NCI-H2227 treated with DMSO at 0.1 percent for 48 hours (cell line): Measurements from ENCODE around the gene TTLL5.

Experiments
- DNase-seq: peaks from one replicate; lab custom pipeline; 2025; lab: John Stamatoyannopoulos, UW

The TTLL5 gene

DNA sequence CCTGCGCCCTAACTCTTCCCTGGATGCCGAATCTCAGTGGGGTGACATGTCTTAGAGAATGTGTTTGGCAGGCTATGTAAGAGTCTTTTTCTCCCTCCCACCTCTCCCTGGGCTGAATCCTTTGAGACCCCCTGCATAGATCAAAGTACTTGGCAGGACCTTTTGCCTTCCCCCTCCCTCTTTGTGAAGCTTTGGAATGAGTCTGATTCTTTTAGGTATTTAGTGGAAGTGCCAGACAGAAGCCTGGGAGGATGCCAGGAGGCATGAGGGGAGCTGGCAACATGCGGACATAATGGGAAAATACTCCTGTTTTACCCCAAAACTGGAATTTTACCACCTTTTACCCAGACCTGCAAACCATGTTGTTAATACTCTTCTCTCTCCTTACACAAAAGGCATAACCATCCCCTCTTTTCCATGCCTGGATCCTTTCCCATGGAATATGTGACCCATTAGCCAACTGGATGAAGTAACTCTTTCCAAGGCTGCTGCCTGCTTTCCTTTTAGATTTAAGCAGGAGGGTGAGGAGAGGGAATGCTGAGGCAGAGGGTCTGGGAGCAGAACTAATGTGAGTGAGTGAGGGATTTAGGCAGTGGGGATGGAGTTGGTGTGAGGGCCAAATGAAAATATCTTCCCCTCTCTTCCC, 41.7 kb downstream of the TTLL5 start:
- DNase-seq, result no peak

DNA sequence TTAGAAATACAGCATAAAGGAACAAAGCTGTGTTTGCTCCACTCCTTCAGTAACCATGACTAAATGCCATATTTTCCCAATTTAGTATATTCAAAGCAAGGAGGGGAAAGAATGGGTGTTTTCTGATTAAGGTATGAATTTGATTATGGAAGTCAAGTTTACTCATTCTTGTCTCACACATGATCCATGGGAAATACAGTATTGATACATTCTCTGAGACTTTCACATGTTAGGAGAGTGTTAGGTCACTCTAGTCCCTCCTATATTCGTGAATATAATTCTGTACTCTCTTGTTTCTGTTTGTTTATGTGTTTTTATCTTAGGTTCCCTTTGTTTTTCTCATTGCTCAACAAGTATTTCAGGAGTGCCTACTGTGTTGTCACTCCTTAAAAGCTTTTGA, 42.4 kb downstream of the TTLL5 start:
- DNase-seq, result no peak

DNA sequence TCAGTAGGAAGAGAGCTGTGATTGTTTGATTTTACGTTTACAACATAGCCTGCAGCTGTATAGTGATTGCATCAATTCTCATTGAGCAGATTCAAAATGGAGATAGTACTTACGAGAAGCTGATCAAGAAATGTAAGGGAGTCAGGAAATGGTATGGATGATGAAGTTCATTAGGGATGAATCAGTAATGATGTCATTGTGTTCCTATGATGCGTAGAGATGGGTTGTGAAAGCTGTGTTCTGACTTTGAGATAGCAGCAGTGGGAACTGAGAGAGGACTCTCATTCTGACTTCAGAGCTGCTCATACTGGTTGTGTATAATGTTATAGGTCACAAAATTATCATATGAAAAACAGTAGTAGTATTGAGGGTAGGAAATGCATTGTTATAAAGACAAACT, 44.0 kb downstream of the TTLL5 start:
- no peak for DNase-seq

DNA sequence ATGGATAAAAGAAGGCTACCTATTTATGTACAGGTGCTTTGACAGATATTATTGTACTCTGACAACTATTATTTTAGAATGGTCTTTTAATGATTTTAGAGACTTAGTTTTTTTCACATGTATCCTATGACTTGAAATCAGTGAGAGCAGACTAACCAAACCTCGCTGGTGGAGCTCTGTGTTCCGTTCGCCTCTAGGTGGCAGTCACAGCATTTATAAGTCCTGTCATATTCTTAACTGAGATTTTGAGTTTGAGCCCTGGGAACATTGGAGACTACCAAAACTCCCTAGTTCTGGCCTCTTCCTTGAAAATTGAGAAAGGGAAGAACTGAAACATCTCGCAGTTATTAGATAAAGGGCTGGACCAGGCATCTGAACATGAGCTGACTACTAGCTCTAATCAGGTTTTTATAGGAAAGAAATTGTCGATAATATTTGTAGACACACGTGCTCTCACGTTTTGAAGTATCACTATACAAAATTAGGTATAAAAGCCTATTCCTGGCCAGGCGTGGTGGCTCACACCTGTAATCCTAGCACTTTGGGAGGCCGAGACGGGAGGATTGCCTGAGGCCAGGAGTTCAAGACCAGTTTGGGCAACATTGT, 48.3 kb downstream of the TTLL5 start:
- DNase-seq, result peak; percentile 76

DNA sequence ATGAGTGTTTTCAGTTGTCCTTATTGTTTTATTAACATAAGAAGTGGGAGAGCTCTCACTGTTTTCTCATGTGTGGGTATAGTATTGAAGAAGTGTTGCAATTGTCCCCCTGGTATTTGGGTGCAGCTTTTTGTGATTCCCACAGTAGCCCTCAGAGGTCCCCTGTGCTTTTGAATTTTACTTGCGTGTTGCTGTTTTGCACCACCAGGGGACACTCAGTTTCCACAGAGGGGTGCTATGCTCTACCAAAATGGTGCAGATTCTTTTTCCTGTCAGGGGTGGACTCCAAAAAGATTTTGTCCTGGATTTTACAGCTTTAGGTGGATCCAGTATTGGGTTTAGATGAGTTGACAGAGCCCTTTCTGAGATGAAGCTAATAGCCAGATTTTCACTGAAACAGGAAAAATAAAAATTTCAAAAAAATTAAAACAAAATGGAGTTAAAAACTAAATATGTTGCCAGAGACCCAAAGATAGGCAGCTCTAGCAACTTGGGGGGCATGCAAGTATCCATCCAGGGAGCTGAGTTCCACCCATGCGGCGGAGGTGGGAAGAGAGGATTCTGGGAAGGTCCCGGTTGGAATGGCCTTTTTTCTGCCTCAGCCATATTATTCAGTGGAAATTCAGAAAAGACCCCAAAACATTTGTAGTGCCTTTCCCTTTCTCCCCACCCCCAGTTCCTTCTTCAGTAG, 50.2 kb downstream of the TTLL5 start:
- DNase-seq, result no peak

DNA sequence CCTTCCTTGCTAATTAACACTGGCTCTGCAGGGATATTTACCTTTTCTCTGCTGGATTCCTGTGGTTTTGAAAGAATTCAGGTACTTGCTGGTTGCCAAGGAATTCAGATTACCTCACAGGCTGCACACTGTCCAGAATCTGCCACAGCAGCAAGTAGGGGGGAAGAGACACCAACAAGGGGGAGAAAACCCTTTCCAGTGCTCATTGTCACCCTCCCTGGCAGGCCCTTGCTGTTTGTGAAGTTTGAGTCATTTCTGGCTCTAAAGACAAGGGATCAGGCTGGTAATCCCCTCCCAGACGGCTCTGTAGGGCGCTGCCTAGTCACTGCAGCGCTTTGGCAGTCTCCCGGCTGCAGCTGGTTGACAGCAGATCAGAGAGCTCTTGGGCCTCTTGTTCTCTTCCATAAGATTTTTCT, 50.8 kb downstream of the TTLL5 start:
- no peak for DNase-seq

DNA sequence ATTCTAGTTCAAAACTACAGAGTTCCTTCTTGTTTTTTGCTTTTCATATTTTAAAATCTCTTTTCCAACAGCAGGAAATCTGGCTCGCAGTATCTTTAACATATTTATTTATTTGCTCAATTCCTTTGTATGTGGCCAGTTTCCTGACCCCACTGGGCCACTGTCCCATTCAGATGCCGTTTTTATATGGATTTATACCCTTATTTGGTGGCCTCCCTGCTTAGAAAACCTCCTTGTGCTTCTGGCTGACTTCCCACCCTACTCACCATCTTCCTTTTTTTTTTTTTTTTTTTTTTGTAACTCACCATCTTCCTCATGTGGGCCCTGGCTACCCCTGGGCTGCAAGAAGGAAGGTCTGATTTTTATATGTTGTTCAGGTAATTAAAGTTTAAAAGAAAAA, 53.9 kb downstream of the TTLL5 start:
- DNase-seq, result no peak

DNA sequence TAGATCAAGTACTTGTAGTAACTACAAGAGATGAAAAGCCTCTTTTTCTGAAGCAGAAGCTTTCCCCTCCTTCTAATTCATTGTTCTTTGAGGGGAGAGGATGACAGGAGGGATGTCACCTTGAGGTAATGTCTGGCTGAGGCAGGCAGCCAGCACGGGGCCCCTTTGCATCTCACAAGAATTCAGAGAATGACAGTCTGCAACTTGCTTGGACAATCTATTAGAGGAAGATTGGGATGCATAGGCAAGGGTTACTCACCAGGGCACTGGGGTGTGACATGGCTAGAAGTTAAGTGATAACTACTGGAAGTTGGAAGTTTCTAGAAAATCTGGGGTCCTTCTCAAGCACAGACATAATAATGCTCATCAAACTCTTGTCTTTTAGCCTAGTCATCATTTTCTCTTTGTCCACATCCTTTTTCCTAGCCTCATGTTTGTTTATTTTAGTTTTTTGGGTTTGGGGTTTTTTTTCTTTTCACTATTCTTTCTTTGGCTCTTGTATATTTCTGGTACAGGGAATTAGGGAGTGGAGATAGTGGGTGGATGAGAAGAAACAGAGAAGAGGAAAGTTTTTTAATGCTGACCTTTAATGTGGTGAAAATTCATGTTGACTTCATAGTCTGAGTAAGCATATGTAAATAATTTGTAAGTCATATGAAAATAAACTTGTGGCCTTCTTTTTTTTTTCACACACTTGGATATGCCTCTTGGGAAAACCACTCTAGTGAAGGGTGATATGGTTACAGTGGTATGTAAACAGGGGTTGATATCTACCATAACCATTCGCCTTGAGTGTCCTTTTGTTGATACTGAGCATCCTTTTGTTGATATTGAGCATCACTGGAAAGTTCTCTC, 55.1 kb downstream of the TTLL5 start:
- DNase-seq, result no peak

DNA sequence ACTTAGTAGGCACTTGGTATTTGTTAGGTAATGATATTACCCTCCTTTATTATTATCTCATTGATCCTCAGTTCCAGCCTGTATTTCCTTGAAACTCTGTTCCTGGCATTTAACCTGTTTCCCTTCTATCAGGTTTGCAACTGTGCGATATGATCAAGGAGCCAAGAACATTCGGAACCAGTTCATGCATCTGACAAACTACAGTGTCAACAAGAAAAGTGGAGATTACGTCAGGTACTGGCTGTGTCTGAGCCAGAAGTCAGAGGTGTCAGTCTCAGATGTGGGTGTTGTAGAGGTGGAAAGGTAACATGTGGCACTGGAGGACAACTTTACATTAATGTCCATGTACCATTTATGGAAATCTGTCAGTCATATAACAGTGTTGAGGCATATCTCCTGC, 56.7 kb downstream of the TTLL5 start:
- DNase-seq, result no peak

DNA sequence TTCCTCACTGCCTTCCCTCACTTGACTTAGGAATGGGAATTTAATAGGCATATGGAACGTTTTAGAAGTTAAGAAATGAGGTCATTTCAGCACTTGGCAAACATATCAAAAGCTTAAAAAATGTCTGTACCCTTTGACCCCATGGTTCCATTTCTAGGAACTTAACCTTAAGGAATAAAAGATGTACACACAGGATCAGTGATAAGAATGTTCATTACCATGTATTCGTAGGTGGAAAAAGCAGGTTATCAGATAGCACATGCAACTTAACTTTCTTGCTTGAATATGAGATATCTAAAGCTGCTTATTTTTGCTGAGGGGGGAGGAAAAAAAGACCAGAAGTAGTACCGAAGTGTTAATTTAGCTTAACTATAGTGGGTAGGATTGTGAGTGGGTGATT, 57.2 kb downstream of the TTLL5 start:
- DNase-seq, result no peak

DNA sequence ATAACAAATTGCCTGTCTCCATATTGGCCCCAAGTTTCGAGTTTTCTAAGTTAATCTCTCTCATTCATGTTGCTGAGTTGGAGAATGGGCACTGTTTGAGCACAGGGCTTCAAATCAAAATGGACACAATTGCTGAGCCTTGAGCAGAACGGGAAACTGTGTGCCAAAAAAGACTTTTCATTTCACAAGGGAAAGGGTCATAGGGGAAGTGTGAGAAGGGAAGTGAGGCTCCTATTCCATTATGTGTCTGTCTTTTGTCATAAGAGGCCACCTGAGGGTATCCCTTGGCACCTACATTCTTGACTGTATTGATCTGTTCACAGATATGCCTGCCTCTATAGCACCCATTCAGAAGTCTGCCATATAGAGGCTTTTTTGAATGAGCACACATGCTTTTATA, 59.1 kb downstream of the TTLL5 start:
- DNase-seq, result no peak

DNA sequence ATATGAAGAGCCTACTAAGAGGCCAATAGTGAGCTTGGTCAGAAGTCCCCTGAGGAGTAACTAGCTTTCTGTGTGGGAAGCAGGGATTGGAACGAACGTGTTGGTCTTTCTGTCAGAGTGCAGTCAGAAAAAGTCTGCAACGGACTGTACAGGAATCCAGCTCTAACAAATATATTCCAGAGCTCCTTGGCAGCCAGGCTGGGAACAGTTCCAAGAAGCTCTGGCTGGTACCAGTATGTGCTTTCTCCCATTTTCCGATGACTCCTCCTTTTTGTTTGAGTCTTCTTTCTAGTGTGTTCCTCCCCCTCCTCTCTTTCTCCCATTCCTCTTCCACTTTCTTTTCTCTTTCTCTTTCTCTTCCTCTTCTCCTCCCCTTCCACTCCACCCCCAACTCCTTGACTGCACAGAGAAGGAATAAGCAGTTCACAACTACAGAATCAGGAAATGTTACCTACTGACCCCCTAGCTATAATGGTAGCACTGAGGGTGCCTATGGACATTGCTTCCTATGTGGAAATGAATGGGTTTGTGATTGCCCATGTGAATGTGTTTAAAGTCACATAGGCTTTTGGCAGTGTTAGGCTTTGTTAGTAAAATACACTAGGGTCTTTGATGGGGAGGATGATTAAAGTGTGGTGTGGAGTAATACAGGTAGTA, 59.9 kb downstream of the TTLL5 start:
- DNase-seq, result no peak

DNA sequence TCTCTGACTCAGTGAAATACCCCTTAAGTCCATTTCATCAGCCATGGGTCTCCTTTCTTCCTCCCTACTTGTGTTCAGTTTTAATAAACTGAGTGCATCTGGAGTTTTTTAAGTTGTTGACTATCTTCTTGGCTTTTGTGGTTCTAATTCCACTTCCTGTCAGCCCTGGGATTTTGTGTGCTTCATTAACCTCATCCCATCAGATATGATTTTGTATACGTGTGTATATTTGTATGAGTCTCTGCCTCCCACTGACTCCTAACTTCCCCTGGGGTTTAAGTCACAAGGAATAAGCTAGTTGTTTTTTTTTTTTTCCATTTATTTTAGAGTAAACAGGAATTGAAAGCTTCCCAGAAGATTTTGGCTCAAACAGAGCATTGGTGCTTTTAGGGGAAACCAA, 62.7 kb downstream of the TTLL5 start:
- no peak for DNase-seq

DNA sequence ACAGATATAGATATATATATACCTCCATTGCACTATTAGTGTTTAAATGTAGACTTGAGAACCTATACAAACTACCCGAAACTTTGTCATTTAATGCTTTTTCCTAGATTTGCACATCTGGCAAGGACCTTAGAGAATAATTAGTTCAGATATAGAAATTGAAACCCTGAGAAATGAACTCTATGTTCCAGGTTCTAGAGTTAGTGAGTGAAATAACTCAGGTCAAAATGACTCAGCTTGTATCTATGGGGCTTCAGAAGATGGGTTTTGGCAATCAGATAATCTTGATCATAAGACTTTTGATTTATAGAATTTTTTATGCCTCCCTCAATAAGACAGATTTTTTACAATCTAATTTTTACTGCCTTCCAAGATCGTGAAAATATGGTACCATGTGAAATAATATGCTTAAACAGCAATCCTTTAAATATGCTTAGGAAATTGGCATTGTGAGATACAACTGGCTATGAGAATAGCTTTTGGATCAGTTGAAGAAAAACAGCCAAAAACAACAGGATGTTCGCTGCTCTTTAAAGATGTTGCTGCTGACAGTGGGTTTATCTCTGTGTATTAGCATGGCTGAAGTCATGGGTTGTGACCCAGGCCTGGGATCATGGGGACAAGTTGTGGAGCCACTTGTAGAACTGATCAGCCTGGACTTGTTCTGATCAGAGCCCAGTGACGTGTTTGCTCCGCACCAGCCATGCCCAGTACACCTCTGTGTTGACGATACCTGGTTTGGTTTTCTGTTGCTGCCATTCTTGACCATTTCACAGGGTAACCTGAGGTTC, 63.6 kb downstream of the TTLL5 start:
- DNase-seq, result no peak

DNA sequence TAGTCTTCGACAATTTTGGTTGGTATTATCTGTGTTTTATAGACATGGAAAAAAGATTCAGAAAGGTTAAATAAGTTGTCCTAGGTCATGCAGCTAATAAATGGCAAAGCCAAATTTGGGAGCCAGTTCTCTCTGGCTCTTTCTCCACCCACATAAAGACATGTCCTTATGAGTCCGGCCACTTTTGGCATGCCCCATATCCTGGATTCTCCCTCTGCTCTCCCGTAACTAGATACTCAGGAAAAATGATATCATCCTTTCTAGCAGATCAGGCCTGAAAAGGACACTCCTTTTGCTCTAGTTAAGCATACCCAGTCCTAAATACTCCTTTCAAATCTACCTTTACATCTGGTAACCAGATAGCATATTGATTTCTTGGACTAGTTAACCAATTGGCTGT, 64.4 kb downstream of the TTLL5 start:
- no peak for DNase-seq

DNA sequence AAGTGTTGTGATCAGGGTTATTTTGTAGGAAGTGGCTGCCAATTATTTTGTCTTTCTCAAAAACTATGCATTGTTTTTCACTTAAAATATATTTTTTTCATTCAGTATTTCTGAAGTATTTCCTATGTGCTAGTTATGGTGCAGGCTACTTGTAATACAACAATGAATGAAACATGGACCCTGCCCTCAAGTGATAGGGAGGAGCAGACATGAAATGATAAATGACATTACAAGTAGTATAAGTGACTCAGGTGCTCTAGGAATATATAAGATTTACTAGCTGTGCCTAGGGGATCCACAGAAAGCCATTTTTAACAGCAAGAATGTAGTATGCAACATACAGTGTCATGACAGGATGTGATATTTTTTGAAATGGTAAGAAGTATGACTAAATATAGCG, 65.3 kb downstream of the TTLL5 start:
- DNase-seq, result no peak

DNA sequence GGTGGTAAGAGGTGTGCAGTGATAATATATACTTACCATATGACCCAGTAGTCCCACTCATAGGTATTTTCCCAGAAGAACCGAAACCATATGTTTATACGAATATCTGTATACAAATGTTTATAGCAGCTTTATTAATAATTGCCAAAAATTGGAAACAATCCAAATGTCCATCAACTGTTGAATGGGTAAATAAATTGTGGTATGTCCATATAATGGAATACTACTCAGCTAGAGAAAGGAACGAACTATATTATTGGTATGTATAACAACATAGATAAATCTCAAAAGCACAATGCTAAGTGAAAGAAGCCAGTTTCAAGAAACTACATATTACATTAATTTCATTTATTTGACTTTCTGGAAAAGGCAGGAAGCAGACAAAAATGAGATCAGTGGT, 66.1 kb downstream of the TTLL5 start:
- no peak for DNase-seq

DNA sequence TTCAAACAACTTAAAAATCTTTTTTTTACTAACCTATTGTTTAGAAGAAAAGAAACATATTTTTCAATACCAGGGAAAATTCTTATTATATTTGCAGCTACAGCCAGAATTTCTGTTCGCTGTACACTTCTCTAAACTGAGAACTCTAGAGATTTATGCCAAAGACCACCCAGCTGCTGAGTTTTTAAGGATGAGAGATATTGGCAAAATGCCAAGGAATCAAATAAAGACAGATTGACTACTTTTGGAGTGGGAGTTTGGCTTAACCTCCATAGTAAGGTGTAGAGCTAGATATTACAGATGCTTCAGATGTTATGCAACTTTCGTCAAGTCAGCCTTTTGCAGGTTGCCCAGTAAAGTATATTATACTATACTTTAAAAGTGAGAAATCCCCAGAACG, 71.8 kb downstream of the TTLL5 start:
- no peak for DNase-seq

DNA sequence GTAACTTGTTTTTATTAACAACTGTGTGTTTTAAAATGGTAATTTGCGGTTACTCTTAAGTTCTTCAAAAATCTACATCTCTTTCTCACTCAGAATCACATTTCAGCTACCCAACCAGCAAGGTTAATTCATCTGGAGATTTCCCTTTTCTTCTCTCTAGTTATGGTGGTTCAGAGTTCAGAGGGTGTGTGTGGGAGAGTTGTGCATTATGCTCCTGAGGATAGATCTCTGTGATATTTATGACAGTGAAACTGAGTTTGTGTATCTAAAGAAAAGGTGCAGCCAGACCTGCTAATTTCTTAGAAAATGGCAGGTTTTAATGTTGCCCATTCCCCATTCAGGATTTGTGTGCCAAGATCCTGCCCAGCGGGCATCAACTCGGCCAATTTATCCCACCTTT, 73.8 kb downstream of the TTLL5 start:
- DNase-seq, result no peak

DNA sequence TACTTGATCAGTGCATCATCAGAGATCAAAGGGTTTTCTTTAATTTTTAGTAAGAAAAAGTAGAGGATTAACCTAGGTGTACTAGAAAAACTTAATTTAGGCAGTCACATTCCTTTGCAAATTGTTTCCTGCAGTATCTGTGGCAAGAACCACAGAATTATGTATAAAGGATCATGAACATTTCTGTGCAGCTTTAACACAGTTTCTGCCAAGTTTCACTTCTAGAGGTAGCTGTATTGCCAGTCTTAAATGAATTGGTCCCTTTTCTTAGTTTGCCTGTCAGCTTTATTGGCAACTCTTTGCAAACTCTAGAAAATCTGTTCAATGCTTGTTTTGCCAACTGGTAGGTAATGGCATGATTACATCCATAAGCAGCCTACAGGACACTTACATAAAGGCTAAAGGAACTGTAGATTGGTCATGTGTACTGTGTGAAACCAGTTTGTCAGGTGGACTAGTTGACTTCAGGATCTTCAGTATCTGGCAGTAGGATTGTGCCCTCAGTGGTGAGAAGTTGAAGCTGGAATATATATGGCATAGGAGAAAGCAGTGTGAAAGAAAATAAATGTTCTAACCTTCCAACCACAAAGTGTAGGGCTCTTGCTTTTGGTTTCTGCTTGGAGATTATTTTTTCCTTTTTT, 75.9 kb downstream of the TTLL5 start:
- DNase-seq, result no peak

DNA sequence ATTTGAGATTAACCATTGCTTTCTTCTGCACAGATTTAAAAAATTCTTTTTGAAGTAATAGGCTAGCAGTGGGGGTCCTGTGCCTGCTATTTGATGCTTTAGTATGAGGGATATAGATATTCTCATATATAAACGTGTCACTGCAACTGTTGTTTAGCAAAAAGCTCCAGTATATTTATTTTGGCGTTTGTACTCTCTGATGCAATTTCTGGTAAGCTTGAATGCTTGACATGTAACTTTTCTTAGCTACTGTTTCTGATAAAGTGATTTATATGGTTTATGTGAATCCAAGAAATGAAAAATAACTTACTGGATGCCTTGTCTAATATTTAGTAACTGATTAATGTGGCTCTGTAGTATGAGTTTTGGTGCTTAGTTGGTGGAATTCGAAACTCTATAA, 77.1 kb downstream of the TTLL5 start:
- no peak for DNase-seq
